Osteoblast (primary cell): ENCODE measurements around the gene HCRTR1. TPM values are rescaled to one million over a fixed set of nuclear protein-coding genes. Genes with fewer than 3 reads are reported as not detected.
A peak's percentile ranks its signal among the peaks of the same experiment; 100 is the strongest.

ENCODE experiments used
- DNase-seq: peaks from one replicate; pipeline ENCODE4 v3.0.0; 2011; ENCODE audit warnings: low spot score, mixed read lengths; ENCODE audit not compliant: insufficient read length; ENCODE audit errors: missing footprints
- H2AFZ ChIP-seq: 2 replicates; pipeline ENCODE4 v1.6.0; 2011; ENCODE audit warnings: mild to moderate bottlenecking, low read length
- H3K27ac ChIP-seq: 2 replicates; pipeline ENCODE4 v1.5.1; 2011; ENCODE audit warnings: mild to moderate bottlenecking, low read depth, low read length, moderate library complexity
- H3K27me3 ChIP-seq: 2 replicates; pipeline ENCODE4 v1.6.0; 2012; ENCODE audit warnings: mild to moderate bottlenecking, control low read depth, inconsistent platforms, low read length, moderate library complexity; ENCODE audit not compliant: insufficient read depth
- H3K36me3 ChIP-seq: 2 replicates; pipeline ENCODE4 v1.5.1; 2011; ENCODE audit warnings: mild to moderate bottlenecking, low read length, control low read depth, moderate library complexity; ENCODE audit not compliant: insufficient read depth
- H3K4me1 ChIP-seq: 2 replicates; pipeline ENCODE4 v1.5.1; 2011; ENCODE audit warnings: mild to moderate bottlenecking, low read length, control low read depth, moderate library complexity; ENCODE audit not compliant: insufficient read depth
- H3K4me2 ChIP-seq: 2 replicates; pipeline ENCODE4 v1.6.0; 2011; ENCODE audit warnings: mild to moderate bottlenecking, low read length; ENCODE audit not compliant: insufficient read depth
- H3K4me3 ChIP-seq: fragments of 200-600 bp; sonication (generic); 3 replicates; pipeline ENCODE4 v1.5.1; 2012; ENCODE audit warnings: mild to moderate bottlenecking, low read length, inconsistent platforms; ENCODE audit not compliant: insufficient read depth
- H3K79me2 ChIP-seq: 2 replicates; pipeline ENCODE4 v1.6.0; 2012; ENCODE audit warnings: mild to moderate bottlenecking, low read length, control low read depth, inconsistent platforms; ENCODE audit not compliant: insufficient read depth
- H3K9me3 ChIP-seq: 2 replicates; pipeline ENCODE4 v1.5.1; 2011; ENCODE audit warnings: low read depth, low read length, control low read depth
- H4K20me1 ChIP-seq: 2 replicates; pipeline ENCODE4 v1.6.0; 2012; ENCODE audit warnings: mild to moderate bottlenecking, low read length, control low read depth; ENCODE audit not compliant: insufficient read depth
- total RNA-seq: library from RNA; depleted of rRNA; stranded (reverse); fragments of >200 nt; gene quantifications from 2 replicates; pipeline ENCODE4 v1.2.3, GENCODE V29; 2012
- TF ChIP-seq, protein P1 (sequence below): IDR thresholded peaks from 2 replicates; pipeline ENCODE4 v1.5.1; 2011; ENCODE audit warnings: mild to moderate bottlenecking, low read depth, low read length, moderate library complexity; ENCODE audit errors: extremely low read depth

The HCRTR1 gene
- total RNA-seq, 1 donor = not detected

DNA sequence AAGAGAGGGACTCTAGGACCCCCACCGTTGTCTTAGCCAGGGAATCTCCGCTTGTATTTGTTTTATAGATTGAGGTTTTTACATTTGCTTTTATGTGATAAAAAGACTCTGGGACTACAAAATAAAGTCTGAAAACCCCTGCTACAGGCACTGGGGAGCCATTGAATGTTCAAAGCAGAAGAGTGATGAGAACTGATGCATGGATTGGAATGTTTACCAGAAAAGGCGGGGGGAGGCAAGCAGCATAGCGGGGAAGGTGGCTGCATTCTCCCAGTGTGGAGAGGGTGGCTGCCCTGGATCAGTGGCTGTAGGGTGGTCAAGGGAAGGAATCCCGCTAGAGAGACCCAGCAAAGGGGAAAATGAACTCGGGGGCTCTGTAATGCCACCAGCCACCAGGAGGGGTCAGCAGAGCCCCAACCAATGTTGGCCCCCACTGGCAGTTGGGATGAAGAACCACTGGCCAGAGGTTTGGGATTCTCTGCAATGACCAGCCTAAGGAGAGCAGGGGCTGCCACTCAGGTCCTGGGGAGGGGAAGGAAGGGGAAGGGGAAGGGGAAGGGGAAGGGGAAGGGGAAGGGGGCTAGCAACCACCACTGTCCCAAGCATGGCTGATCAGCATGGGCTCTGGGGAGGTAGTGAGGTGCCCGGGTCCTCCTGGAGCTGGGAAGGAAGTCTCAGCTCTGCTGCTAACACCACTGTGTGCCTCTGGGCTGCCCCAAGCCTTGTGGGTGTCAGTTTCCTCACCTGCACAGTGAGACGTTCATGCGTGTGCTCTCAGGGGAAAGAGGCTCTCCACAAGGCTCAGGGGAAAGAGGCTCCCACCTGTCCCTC is 46.3 kb downstream of the HCRTR1 start:
- Histone ChIP-seq H2AFZ (no peak overlapping the region), H3K4me1 (peaks cover 6% of the 10 kb centered on the region), H3K27me3 (no peaks in the 10 kb centered on the region), H4K20me1 (peaks cover 4% of the 10 kb centered on the region), H3K4me2 (no peak overlapping the region), H3K9me3 (no peaks in the 10 kb centered on the region), H3K27ac (no peak overlapping the region), H3K36me3 (peaks cover 74% of the 10 kb centered on the region), H3K4me3 (no peak overlapping the region), H3K79me2 (no peaks in the 10 kb centered on the region)
- DNase-seq = peak; percentile 97
- TF ChIP-seq, protein P1, sequence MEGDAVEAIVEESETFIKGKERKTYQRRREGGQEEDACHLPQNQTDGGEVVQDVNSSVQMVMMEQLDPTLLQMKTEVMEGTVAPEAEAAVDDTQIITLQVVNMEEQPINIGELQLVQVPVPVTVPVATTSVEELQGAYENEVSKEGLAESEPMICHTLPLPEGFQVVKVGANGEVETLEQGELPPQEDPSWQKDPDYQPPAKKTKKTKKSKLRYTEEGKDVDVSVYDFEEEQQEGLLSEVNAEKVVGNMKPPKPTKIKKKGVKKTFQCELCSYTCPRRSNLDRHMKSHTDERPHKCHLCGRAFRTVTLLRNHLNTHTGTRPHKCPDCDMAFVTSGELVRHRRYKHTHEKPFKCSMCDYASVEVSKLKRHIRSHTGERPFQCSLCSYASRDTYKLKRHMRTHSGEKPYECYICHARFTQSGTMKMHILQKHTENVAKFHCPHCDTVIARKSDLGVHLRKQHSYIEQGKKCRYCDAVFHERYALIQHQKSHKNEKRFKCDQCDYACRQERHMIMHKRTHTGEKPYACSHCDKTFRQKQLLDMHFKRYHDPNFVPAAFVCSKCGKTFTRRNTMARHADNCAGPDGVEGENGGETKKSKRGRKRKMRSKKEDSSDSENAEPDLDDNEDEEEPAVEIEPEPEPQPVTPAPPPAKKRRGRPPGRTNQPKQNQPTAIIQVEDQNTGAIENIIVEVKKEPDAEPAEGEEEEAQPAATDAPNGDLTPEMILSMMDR = peak; percentile 81

DNA sequence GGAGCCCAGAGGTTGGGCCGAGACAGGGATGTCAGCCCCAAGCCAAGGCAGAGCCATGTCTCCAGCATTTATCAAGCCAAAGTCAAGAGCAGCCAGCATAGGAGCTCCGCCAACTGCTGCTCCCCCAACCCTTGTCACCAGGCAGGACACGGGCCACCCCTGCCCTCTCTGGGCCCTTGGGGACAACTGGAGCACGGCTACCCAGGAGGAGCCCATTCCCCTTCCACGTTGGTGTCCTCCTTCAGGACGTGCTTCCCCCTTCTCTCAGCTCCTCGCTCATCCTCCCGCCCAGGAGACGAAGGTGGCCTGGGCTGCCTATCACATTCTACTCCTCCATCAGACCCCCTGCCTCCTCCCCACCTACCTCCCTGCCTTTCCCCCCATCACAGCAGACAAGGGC is 47.0 kb downstream of the HCRTR1 start:
- TF ChIP-seq, protein P1 = no peak
- no peaks in the 10 kb centered on the region for H3K27me3 ChIP-seq
- H3K79me2 ChIP-seq = no peaks in the 10 kb centered on the region
- H3K27ac ChIP-seq = no peak overlapping the region
- H3K4me2 ChIP-seq = no peak overlapping the region
- H3K4me1 ChIP-seq = peaks cover 3% of the 10 kb centered on the region
- H4K20me1 ChIP-seq = peaks cover 4% of the 10 kb centered on the region
- no peaks in the 10 kb centered on the region for H3K9me3 ChIP-seq
- H2AFZ ChIP-seq = no peak overlapping the region
- peaks cover 74% of the 10 kb centered on the region for H3K36me3 ChIP-seq
- DNase-seq = peak; percentile 58
- H3K4me3 ChIP-seq = no peak overlapping the region

DNA sequence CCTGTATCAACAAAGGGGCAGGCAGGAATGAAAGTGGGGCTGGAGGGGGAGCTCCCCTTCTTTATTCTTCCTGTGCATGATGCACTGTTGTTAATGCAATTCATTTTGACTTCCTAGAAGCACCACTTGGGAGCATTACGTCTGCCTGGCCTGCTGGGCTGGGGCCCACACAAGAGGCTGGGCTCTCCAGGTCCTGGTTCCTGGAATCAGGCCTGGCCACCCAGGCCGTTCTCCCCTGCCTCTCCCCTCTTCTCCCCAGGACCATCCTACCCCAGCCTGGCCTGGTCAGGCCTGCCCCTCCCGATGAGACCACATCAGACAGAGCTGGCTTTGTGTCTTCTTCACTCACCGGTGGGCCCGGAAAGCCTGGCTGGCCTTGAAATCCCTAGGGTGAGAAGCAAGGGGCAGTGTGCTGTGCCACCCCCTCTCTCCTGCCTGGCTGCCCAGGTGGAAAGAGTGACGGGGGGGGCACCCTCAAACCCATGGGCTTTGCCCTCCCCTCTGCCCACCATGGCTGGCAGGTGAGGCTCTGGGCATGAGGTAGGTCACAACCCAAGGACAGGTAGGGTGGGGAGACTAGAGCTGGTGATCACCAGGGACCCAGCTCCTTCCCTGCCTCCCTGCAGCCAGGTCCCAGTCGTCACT is 47.9 kb downstream of the HCRTR1 start:
- H3K4me1 ChIP-seq = peaks cover 7% of the 10 kb centered on the region
- no peak overlapping the region for H3K4me3 ChIP-seq
- H3K79me2 ChIP-seq = no peaks in the 10 kb centered on the region
- peaks cover 74% of the 10 kb centered on the region for H3K36me3 ChIP-seq
- no peak overlapping the region for H2AFZ ChIP-seq
- no peaks in the 10 kb centered on the region for H4K20me1 ChIP-seq
- H3K9me3 ChIP-seq = no peaks in the 10 kb centered on the region
- peak; percentile 67 for DNase-seq
- no peak overlapping the region for H3K4me2 ChIP-seq
- TF ChIP-seq, protein P1 = no peak
- H3K27me3 ChIP-seq = no peaks in the 10 kb centered on the region
- no peak overlapping the region for H3K27ac ChIP-seq

DNA sequence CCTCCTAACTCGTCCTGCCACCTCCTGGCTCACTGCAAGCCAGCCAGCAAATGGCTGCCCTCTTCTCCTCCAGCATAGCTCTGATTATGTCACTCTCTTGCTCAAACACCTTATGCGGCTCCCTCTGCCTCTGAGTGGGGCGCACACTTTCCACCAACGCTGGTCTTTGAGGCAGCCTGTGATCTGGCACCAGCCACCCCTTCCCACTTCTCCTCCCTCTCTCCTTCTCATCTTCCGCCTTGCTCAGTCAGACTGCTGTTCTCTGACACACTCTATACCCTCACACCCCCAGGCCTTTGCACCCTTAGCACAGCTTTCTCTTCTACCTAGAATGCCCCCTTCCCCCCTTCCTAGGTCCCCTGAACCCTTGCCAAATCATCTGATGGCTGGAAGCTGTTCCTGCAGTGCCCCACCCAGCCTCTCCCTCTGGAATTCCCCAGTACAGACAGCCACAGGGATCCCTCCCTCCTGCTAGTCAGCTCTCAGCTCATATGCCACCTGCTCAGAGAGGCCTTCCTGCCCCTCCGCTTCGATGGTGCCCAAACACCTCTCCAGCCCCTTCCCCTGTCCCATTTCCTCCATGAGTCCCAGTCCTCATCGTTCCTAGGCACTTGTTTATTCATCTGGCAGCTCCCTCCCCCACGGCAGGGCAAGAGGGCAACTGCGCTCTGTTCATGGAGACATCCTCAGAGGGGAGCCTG is 48.9 kb downstream of the HCRTR1 start:
- TF ChIP-seq, protein P1 = no peak
- H3K4me2 ChIP-seq = no peak overlapping the region
- peaks cover 7% of the 10 kb centered on the region for H3K4me1 ChIP-seq
- no peaks in the 10 kb centered on the region for H4K20me1 ChIP-seq
- H3K27ac ChIP-seq = no peak overlapping the region
- H3K27me3 ChIP-seq = no peaks in the 10 kb centered on the region
- H3K36me3 ChIP-seq = peaks cover 74% of the 10 kb centered on the region
- no peaks in the 10 kb centered on the region for H3K9me3 ChIP-seq
- no peak overlapping the region for H3K4me3 ChIP-seq
- DNase-seq = peak; percentile 83
- H3K79me2 ChIP-seq = no peaks in the 10 kb centered on the region
- H2AFZ ChIP-seq = no peak overlapping the region
